GM19193 (cell line): ENCODE results near the gene PALLD.

Experiments
- POLR2A ChIP-seq: IDR thresholded peaks from 4 replicates; pipeline ENCODE4 v1.6.1; 2011; ENCODE audit not compliant: insufficient read depth, insufficient read length; ENCODE audit errors: extremely low read depth

PALLD gene

DNA sequence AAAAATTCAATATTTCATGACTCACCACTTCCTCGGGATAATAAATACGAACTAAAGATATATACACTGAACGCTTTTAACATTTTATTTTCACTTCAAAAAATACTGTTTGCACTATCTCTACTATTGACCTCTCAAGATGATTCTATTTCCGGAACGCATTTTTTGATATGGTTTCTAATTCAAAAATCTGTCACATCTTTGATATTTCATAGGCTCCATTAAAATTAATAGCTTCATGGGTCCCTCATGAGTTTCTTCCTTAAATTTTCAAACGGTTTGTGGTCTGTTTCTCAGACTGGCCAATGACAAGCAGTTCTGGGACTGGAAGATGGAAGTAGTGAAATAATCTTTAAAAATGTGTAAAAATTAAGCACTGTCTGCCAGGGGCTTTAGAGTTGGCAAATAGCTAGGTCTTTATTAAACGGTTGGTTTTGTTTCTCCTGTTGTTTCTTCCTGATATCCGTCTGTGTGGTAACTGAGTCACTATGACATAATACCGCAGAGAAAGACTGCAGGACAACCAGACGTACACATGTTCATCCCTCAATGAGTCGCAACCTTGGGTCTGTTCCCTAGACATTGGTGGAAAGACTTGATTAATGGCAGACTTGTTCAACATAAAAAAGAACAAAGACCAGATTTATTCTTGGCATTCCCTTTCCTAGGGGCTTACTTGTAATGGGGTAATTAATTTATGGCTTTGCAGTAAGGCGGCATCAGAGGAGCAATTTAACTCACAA lies 133.8 kb downstream of the PALLD start:
- no peak for TF ChIP-seq POLR2A

DNA sequence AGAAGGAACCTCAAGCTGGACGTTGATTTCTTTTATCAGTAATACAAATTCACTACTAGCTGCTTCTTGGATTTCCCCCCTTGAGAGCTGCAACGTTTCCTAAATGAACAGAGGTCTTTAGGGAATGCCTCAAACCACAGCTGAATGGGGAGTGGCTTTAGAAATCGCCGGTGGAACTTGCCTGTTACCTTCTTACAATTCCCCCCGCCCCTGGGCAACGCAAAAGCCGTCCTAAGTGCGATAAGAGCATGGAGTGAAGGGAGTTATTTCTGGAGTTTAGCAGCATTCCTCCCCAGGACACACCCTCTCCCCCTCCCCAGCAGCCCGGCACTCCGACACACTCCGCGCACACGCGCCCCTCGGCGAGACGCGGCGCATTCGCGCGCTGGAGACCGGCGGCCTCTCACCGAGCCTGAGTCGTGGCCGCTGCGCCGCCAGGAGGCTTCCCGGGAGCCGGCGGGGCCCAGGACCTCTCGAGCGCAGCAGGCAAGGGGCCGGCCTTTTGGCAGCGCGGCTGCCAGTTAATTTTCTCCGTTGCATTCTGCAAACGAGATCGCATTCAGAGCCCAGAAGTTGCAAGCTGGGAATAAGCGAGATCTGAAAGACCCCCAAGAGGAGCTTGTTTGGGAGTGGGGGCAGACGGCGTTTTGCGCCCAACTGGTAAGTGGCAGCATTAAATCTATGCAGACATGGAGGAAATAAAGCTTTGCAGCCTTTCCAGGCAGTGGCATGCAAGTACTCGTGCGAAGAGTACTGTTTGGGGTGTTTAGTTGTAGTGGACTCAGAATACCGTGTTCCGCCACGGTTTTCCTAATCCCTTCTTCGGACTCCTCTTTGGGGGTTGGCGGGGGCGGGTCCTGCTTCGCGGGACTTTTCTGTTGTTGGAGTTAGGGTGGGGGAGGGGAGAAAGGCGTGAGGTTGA lies 134.7 kb downstream of the PALLD start:
- TF ChIP-seq POLR2A: no peak

DNA sequence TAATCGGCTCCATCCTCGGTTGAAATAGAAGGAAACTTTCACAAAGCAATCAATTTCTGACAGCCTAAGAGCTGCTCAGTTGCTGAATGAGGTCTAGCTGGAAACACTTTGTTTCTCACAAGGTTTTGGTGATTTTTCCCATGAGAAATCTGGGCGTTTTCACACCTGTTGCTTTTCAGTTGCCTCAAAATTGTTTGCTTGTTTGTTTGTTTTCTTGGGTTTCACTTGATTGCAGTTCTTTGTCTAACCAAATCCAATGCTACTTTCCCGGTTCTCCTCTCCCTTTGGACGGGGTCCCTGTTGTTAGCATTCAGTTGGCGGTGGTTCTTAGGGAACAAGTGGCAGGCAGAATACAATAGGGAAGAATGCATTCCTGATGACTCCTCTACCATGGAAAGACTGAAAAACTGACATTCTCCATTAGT lies 135.5 kb downstream of the PALLD start:
- TF ChIP-seq POLR2A: no peak

DNA sequence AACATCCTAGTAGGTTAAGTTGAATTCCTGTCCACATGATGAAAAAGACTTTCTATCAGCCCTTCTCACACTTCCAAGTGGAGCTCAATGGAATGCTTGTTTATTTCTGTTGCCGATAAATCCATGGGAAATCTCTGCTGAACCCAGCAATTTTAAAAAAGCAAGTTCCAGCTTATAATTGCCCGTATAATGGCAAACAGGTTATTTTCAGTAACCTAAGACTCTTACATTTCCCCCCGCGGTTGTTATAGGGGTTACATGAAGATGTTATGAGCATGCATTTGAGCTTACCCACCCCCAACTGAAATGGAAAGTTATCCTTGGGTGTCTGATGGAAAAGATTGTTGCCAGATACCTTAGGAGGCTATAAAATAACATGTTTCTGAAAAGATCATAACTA lies 136.2 kb downstream of the PALLD start:
- no peak for TF ChIP-seq POLR2A

DNA sequence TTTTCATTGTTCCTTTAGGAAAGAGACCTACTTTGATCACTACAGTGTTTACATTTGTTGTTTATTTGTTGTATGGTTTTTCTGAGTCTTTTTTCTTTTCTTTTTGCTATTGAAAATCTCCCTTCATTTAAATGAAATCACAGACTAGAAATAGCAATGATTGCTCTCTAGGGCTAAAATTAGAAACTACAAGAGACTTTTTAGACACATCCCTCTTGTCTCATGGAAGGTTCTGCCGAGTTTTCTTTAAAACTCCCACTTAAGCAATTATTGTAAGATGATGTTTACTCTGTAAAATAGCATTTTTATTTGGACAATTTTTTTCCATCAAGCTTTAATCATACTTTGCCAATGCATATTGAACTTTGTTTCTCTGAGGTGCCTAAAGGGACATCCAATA lies 136.6 kb downstream of the PALLD start:
- TF ChIP-seq POLR2A: no peak

DNA sequence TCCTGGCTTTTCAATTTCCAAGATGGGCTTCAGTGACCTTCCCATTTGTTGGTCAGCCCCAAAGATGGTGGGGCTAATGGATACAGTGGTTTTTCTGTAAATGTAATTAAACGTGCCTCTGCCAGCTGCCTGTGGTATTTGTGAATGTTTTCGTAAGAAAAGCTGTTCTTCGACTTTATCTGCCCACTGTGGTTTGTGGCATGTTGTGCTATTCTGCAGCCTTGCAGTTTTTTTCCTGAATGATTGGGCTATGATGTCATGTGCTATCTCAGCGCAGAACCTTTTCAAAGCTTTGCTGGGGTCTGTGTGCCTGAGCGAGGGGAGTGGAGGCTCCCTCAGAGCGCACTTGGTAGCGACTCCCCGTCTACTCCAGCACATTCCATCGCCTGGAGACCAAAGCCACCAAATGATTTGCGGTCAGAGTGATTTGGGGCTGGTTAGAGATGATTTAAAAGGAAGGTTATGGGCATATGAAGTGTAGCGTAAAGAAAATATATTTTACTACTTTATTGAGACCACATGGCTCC lies 137.5 kb downstream of the PALLD start:
- TF ChIP-seq POLR2A: no peak

DNA sequence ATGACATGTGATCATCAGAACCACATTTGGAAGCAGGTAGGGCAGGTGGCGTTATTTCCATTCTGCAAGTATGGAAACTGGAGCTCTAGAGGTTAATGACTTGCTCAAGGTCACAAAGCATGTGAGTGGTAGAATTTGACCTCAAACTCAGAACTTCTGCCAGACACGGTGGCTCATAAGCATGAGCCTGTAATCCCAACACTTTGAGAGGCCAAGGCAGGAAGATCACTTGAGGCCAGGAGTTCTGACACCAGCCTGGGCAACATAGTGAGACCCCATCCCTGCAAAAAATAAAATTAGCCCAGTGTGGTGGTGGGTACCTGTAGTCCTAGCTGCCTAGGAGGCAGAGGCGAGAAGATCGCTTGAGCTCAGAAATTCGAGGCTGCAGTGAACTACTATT lies 139.2 kb downstream of the PALLD start:
- no peak for TF ChIP-seq POLR2A

DNA sequence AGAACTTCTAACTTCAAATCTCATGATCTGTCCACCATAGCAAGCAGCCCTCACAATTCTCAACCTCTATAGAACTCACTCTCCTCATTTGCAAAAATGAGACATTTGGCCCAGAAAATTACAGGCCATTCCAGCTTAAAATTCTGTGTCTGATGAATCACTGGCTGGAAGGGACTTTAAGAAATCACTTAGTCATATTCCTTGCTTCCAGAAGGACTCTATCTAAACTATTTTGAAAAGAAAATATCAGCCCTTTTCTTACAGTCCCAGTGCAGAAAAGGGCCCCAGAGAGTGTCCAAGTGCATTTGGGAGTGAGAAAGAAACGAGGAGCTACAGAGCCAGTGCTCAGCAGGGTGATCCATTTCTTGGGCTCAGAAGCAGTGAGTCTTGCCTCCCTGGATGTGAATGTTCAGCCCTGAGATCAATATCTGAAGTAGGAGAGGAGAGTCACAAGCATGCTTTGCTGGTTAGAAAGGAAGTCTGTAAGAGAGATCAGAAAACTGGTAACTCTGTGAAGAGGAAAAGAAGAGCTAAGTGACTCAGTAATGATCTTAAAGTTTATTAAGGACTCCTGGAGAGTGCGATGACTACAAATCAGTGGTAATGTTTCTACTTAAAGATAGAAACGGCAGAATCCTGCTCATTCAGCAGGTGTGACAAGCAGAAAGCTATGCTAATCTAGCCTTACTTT lies 139.8 kb downstream of the PALLD start:
- no peak for TF ChIP-seq POLR2A

DNA sequence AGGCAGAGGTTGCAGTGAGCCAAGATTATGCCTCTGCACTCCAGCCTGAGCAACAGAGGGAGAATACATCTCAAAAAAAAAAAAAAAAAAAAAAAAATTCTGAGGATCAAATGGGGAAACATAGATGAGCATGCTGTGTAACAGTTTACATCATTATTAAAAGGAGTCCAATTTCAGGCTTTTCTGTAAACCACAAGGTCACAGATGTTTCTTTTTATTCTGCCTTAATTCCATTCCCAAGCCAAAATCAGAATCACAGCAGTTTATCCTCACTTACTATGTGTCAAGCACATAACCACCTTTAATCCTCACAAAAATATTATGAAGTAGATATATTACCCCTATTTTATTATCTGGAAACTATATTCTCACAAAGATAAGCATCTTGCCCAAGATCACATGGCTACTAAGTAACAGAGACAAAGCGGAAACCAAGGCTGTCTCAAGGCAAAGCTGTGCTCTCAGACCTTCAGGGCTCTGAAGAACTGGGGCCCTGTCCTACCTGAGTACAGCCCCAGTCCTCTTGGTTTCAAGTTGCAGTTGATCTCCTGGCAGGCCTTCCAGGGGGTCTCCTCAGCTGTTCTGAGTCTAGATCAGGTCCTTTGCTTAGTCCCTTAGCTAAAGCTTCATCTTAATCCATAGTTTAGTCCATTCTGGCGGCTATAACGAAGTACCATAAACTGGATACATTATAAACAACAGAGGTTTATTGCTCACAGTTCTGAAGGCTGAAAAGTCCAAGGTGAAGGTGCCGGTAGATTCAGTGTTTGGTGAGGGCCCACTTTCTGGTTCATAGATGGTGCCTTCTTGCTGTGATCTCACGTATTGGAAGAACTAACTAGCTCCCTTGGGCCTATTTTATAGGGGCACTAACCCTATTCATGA lies 141.3 kb downstream of the PALLD start:
- no peak for TF ChIP-seq POLR2A

DNA sequence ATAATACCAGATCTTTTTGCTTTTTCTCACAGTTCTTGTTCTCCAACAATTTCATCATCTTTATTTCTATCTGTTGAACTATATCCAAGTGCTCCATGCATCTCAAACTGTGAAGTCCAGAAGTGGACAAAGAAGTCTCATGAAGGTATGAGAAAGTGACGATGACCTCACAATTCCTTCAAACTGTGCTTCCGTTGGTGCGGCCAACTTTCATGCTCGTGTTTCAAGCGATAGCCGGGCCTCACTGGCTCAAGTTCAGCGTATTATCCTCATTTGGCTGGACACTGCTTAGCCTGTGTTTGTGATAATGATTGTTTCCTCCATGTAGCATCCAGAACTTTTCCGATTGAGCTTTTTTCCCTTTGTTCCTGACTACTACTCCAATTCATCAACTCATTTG lies 143.1 kb downstream of the PALLD start:
- TF ChIP-seq POLR2A: no peak

DNA sequence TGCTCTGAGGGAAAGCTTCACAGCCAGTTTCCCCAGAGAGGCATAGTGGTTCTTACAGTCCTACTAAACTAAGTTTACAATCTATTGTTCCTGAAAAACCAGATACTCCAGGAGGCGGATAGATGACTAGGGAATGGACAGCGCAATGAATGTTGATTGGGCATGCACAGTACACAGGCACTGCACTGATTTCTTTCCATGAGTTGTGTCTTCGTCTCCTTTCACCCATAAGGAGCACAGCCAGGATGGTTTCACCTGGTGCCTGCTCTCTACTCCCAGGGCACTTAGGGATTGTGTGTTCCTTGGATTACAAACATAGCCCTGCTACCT lies 144.9 kb downstream of the PALLD start:
- TF ChIP-seq POLR2A: no peak

DNA sequence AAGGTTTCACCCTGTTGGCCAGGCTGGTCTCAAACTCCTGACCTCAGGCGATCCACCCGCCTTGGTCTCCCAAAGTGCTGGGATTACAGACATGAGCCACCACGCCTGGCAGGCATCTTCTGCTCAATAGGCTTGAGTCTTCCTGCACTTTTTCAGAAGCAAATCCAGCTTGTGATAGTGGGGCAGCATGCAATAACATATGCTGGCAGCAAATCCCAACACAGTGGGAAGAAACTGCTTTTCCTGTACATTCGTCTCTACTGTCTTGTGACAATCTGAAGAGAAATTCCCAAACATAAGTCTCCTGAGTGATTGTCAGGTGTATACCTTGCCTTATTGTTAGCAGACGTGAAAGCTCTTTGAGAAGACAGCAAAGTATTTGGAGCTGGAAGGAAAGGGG lies 145.7 kb downstream of the PALLD start:
- TF ChIP-seq POLR2A: no peak

DNA sequence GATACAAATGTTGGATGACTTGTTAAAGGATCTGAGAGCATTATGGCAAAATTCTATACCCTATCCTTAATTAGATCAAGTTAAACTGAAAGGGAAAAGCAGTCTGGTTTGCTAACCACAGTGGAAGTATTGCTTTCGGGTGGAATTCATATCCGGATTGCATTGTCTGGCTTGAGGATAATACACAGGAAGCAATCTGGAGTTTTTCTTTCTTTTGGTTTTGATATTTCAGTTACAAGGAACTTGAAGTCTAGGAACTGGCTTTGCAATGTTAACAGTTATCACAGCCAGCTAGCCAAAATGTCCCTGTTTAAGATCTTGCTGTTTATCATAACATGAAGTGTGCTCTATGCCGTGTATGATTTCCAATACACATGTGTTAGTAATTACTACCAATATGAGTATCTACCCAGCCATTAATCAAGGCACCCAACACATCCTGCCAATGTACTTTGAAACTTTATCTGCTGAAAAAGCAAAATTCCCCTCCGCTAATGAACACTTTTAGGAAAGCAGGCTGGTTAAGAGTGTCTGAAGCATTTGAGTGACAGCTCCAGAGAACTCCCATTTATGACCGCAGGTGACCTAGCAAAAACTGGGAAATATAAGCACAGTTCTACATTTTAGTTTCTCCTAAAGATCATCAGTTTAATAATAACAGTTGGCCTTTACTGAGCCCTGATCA lies 146.4 kb downstream of the PALLD start:
- TF ChIP-seq POLR2A: no peak

DNA sequence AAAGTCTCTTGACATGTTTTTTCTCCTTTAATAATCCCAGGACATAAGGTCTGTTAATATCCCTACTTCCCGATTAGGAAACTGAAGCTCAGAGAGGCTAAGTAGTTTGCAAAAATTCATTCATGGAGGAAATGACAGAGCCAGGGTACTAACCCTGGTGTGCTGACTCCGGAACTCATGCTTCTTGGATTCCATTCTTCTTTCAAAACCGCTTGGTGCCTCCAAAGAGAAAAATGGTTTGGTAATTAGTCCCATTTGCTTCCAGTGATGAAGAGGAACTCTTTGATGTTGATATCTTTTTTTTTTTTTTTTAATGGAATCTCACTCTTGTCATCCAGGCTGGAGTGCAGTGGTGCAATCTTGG lies 146.9 kb downstream of the PALLD start:
- TF ChIP-seq POLR2A: no peak

DNA sequence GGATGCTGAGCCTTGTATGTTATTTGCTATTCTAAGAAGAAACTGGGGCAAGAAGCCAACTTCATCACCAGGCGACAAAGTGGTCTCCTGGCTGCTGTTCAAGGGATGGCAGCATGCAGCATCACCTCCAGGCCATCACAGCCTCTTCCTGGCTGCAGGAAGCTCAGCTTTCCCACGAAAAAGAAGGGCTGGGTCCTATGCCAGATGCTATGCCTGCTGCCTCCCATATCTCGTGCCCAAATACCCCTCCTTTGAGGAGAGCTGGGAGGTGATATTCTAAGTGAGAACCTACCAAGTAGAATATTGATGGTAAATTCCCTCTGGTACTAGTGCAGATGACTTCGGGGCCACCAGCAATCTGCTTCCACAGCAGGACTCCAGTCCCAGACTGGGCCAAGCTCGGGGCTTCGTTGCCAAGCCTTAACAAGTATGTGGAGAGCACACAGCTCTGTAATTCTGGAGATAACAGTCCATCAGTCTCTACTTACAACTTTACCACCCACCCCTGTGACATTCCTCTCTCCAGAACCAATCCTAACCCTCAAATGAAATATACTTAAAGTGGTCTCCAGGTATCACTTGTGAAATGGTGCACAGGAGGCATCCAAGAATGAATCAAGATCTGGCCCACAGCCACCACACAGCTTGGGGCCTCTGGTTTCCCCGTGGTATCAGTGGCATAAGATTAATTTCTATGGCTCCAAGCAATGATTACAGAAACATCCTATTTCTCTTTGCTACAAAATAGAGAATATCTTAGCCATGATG lies 149.3 kb downstream of the PALLD start:
- no peak for TF ChIP-seq POLR2A
